Non-pigmented ciliary epithelial cell (primary cell): Measurements from ENCODE around the gene WWOX.

Experiments
- DNase-seq: peaks from one replicate; pipeline ENCODE4 v3.0.0-alpha.2; 2010; ENCODE audit warnings: low read depth

WWOX gene

DNA sequence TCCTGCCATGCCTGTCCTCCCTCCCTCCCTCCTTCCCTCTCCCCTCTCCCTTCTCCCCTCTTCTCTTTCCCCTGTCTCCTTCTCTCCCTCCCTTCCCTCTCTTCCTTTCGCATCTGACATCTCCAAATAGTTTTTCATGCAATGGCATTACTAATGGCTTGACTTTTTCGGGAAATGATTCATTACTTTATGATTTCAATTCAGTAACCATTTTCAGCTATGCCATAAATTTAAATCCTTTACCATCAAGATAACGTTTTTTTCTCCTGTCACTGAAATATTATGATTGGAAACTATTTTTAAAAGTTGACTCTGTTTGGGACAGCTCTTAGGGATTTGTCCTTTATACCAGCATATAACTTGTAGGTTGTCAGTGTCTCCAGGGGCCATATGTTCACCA is 201.0 kb downstream of the WWOX start:
- DNase-seq: no peak

GRCh38 chr16:78303946-78304345 is 204.5 kb downstream of the WWOX start:
- DNase-seq: no peak

GRCh38 chr16:78306361-78306760 is 206.9 kb downstream of the WWOX start:
- no peak for DNase-seq

DNA sequence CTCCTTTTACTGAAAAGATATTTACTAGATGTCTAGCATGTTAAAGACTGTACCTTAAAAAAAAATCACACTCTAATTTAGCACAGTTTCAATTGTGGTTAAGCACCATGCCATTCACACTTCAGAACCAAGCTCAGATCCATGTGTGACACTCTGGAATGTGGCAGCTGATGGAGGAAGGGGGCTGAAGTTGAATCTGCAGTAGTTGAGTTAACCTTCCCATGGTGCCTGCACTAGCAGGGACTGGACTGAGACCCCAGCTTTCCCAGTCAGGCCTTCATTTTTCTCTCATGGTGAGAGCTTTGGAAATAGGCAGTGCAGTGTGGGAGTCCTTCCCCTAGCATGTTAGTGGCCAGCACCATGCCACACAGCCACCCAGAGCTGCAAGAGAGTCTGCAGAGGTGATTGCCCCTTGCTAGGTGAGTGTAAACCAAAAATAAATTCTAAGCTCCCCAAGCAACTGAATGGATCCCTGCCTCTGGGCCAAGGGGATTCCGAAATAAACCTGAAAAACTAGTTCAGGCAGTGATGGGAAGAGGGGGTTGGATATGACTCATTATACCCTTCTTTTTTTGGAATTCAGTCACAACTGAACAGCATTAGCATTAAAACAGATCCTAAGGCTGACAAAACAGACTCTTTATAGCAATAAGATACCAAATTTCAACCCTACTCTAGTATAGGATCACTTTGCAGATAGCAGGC is 208.5 kb downstream of the WWOX start:
- DNase-seq: no peak

GRCh38 chr16:78309763-78310162 is 210.3 kb downstream of the WWOX start:
- DNase-seq: no peak

- no peak for DNase-seq
Observed at GRCh38 chr16:78310196-78310595, 210.7 kb downstream of the WWOX start.

DNA sequence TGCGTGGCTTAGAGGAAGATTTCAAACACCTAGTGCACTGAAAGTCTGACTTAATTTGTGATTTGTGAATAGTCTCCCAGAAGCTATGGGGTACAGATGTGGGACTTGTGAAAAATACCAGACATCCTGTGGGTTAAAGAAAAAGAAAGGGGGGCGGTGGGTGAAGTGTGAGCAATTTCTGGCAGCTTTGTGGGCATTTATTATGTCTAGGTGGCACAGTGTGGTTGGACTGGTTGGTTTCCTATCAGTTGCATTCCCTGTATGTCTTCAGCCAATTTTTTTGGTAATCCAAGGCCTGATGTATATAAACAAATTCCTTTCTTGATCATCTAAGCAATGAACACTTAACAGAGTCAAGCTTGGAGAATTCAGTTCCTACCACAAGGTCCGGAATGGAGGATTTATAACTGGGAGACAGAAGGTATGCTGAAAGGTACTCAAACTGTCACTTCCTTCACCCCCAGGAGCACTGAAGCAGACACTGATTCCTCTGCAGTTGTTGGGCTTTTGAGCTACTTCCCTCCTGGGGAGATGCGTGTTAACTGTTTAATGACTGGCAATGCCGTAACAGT is 211.6 kb downstream of the WWOX start:
- peak; percentile 27 for DNase-seq

DNA sequence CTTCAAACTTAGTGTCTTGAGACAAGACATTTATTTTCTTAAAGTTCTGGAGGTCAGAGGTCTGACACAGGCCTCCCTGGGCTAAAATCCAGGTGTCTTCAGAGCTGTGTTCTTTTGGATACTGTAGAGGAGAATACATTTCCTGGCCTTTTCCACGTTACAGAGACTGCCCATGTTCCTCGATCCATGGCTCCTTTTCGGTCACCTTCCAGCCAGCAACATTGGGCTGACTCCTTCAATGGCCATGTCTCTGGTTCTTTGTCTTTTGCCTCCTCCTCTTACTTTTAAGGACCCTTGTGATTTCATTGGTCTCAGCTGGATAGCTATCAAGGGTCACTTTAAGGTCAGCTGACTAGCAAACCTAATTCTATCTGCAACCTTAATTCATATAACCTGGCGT is 212.4 kb downstream of the WWOX start:
- DNase-seq: no peak

DNA sequence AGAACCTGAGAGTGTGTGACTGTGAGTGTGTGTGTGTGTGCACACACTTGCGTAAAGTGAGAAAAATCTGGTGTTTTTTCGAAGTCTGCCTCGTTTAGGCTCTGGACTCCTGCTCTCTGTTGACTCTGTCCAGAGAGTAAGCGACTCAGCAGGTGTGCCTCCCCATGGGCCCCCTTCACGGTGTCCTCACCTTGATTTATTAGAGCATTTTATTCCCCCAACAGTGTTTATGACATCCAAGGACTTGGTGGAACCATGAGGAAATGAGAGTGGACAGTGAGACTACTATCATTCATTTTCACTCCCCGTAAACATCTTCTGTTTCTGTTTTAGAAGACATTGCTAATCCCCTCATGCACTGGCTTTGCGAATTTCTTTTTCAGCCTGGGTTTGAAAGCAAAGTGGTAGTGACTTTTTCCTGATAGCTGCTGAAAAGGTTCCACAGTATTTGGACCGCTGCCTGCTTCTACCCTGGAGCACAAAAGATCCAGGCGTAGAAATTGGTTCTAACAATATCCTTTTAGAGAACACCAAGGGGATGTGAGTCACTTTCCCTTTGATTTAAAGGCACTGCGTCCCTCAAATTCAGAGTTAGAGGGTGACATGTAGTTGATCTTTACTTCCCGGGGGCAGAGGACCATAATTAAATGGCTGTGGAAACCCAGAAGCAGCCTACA is 218.2 kb downstream of the WWOX start:
- no peak for DNase-seq

GRCh38 chr16:78321620-78322360 is 222.3 kb downstream of the WWOX start:
- DNase-seq: no peak

DNA sequence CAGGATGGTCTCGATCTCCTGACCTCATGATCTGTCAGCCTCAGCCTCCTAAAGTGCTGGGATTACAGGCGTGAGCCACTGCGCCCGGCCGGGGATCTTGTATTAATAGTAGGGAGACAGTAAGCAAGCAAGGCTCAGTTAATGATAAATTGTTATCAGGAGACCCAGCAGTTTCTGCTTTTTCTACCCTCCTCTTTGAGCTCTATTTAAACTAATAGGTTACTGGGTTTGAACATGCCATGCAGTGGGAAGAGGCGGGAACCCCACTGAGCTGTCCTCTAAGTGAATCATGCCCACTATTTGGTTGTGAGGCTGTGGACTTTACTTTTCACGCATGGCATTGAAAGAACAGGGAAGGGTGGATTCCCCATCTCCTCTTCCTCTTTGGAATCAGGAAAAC is 223.9 kb downstream of the WWOX start:
- DNase-seq: no peak

DNA sequence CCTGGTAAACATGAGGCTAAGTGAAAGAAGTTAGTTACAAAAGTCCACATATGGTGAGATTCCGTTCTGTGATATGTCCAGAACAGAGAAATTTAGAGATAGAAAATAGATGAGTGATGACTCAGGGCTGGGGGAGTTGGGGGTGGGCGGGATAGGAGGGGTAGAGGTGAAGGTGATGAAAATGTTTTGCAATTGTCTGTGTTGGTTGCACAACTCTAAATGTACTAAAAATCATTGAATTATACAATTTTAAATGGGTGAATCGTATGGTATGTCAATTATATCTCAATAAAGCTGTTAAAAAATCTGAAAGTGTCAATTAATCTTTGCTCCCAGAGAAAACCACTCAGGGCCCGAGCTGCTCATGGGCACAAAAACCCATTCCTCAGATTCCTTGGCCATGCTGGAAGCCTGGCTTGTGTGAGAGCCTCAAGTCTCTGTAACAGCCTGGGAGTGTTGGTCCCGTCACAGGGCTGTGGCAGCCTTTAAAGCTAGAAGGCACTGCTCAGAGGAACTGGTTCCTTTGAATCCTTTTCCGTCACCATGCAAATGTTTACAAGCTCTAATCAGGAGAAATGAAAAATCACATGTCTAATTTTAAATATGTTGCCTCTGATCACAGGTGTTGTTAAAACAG is 225.3 kb downstream of the WWOX start:
- no peak for DNase-seq

- DNase-seq: no peak
Observed at GRCh38 chr16:78325468-78326352, 226.3 kb downstream of the WWOX start.

DNA sequence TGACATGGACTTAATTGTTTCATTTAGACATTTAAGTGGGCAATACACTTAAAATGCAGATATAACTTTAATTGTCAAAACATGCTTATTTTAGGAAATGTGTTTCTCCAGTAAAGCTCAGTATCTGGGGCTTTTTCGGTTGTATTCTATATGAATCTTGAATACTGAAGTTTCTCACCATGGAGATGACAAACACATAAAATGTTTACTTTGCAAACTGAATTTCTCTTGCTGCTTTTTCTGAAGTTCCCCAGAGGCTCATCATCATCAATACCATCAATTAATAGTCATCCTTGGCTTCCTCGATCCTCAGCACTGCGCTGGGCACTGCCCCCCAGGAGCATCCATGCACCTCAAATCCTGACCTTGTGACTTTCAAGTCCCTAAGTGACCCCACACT is 227.3 kb downstream of the WWOX start:
- no peak for DNase-seq

- DNase-seq: no peak
Observed at GRCh38 chr16:78331731-78332130, 232.3 kb downstream of the WWOX start.

DNA sequence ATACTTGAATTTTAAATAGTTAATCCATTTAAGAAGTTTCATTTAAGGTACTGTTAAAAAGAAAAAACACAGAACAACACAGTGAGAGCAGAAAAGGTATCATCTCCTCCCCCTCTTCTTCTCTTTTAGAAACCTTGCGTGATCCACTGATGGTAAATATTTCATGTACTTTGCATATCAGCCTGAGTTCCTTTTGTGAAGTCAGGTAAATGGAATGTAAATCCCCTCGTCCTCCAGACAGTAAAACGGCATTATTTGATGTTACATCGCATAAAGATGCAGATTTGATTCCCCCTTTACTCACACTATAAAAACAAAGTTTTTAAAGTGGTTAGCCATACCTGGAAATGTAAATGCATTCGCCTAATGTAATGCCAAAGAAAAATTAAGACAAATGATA is 234.4 kb downstream of the WWOX start:
- no peak for DNase-seq

DNA sequence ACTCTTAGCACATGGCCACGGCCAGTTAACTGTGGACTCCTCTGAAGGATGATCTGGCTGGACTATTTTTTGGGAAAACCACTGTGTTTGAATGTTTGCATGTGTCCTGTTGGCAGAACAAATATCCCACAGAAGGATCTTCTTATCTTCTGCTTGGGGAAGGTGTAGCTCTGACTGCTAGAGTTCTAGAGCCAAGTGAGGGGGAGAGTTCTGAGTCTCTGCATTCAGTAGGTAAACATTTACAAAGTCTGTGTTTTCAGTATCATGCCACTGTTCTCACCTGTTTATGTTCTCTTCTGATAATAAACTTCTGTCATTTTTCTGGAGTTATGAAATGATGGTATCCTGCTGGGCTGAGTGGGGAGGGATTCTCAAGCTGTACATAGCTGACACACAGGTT is 241.1 kb downstream of the WWOX start:
- no peak for DNase-seq

GRCh38 chr16:78348068-78348467 is 248.6 kb downstream of the WWOX start:
- no peak for DNase-seq

DNA sequence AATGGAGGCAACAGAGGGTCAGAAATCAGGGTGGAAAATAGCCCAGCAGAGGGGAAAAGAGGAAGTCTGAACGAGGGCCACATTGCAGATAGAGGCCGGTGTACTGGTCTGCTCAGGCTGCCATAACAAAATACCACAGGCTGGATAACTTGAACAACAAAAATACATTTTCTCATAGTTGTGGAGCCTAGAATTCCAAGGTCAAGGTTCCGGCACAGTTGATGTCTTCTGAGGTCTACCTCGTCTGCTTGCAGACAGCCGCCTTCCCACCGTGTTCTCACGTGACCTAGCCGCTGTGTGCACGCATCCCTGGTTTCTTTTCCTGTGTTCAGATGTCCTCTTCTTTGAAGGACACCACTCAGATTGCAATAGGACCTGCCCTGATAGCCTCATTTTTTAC is 249.4 kb downstream of the WWOX start:
- DNase-seq: no peak

GRCh38 chr16:78352184-78352583 is 252.7 kb downstream of the WWOX start:
- no peak for DNase-seq

DNA sequence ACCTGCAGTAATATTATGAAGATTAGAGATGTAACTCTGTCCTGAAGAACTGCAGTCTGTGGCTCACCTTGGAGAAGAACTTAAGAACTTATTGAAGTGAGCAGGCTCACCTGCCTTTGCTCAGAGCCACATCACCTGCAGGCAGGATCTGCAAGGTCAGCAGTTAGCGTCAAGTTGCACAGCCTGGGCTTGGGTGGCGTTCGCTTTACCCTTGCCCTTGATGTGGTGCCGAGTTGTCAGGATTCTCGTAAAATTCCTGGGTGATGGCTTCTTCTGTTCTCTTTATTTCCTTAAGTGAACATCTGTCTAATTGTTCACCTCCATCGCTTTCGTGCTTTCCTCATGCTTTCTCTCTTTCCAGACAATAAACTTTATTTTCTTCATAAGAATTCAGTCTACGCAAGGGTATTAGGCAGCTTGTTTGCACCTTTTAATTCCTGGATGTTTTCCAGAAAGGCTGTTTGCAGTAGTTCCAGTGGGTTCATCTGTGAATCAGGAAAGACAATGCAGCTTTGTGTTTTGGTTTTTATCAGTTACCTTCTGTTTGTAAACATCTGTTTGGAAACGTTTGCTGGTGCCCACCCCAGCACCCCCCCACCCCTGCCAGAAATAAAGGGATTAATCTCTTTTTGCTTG is 254.3 kb downstream of the WWOX start:
- no peak for DNase-seq
